Fibroblast of lung (primary cell): ENCODE results near the gene CACNA2D3. TPM values are rescaled to one million over a fixed set of nuclear protein-coding genes. Genes with fewer than 3 reads are reported as not detected.

Source experiments
- DNase-seq, 2 donors: peaks; one replicate each; pipeline versions ENCODE4 v3.0.0 to v3.0.0-alpha.2; 2010; ENCODE audit warnings: low read depth in 2 of 2
- H2AFZ ChIP-seq: 2 replicates; pipeline ENCODE4 v1.5.1; 2012; ENCODE audit warnings: low read length, control low read depth, inconsistent platforms
- H3K27ac ChIP-seq: 2 replicates; pipeline ENCODE4 v1.5.1; 2011; ENCODE audit warnings: low read length, control low read depth; ENCODE audit not compliant: insufficient read depth
- H3K27me3 ChIP-seq: 2 replicates; pipeline ENCODE4 v1.5.1; 2011; ENCODE audit warnings: mild to moderate bottlenecking, low read length; ENCODE audit not compliant: control insufficient read depth, insufficient read depth
- H3K36me3 ChIP-seq: 2 replicates; pipeline ENCODE4 v1.5.1; 2011; ENCODE audit warnings: low read length; ENCODE audit not compliant: control insufficient read depth, insufficient read depth
- H3K4me1 ChIP-seq: 2 replicates; pipeline ENCODE4 v1.5.1; 2011; ENCODE audit warnings: low read length; ENCODE audit not compliant: control insufficient read depth, insufficient read depth; ENCODE audit errors: extremely low read depth
- H3K4me2 ChIP-seq: 2 replicates; pipeline ENCODE4 v1.5.1; 2011; ENCODE audit warnings: low read length, control low read depth; ENCODE audit not compliant: insufficient read depth; ENCODE audit errors: extremely low read depth
- H3K4me3 ChIP-seq, 4 experiments: fragments of 200-600 bp in 1 of 4; sonication (generic) in 1 of 4; replicated peaks in 1 of 4; 2 replicates each; pipeline ENCODE4 v1.5.1; 2011 to 2016; ENCODE audit warnings: low read length in 4 of 4, low read depth in 3 of 4, mild to moderate bottlenecking in 3 of 4, control low read depth in 2 of 4, inconsistent platforms in 1 of 4, mixed read lengths in 1 of 4; ENCODE audit not compliant: insufficient read depth in 1 of 4; ENCODE audit errors: control extremely low read depth in 1 of 4
- H3K79me2 ChIP-seq: 2 replicates; pipeline ENCODE4 v1.5.1; 2012; ENCODE audit warnings: mild to moderate bottlenecking, low read length, inconsistent platforms; ENCODE audit not compliant: control insufficient read depth, insufficient read depth
- H3K9ac ChIP-seq: 2 replicates; pipeline ENCODE4 v1.5.1; 2011; ENCODE audit warnings: mild to moderate bottlenecking, low read length, control low read depth; ENCODE audit not compliant: insufficient read depth
- H3K9me3 ChIP-seq: 2 replicates; pipeline ENCODE4 v1.5.1; 2012; ENCODE audit warnings: low read depth, low read length; ENCODE audit not compliant: control insufficient read depth, insufficient read depth
- H4K20me1 ChIP-seq: 2 replicates; pipeline ENCODE4 v1.5.1; 2011; ENCODE audit warnings: low read length; ENCODE audit not compliant: control insufficient read depth, insufficient read depth; ENCODE audit errors: extremely low read depth
- CTCF ChIP-seq, 2 donors: IDR thresholded peaks in 1 of 2; conservative IDR thresholded peaks in 1 of 2; 1 replicate in 1 of 2; 2 replicates in 1 of 2; pipeline ENCODE4 v1.5.1; 2011 to 2012; ENCODE audit warnings: low read length in 2 of 2, control low read depth in 1 of 2, inconsistent platforms in 1 of 2, low read depth in 1 of 2, mild to moderate bottlenecking in 1 of 2
- EZH2 ChIP-seq: IDR thresholded peaks from 2 replicates; pipeline ENCODE4 v1.5.1; 2012; ENCODE audit warnings: low read length, control low read depth, mild to moderate bottlenecking; ENCODE audit errors: missing control alignments
- polyA plus RNA-seq, 2 donors: library from polyadenylated mRNA; depleted of rRNA in 1 of 2; stranded (reverse) in 1 of 2; unstranded in 1 of 2; fragments of >200 nt; gene quantifications; 2 replicates each; pipeline ENCODE4 v1.2.1, GENCODE V29; 2011 to 2012; ENCODE audit warnings: missing spikeins in 1 of 2
- total RNA-seq: library from RNA; depleted of rRNA; stranded (reverse); fragments of >200 nt; gene quantifications from 2 replicates; pipeline ENCODE4 v1.2.1, GENCODE V29; 2014

CACNA2D3 gene
- total and polyA plus RNA-seq, 2 donors (not counting 1 experiment from before 2014, with no cell fraction given), result 1.8 to 11.5 TPM

GRCh38 chr3:54257125-54257720 lies 134.9 kb downstream of the CACNA2D3 start:
- H3K27me3 ChIP-seq, result no peaks in the 10 kb centered on the region
- no peaks in the 10 kb centered on the region for H3K36me3 ChIP-seq
- H3K9ac ChIP-seq, result no peak overlapping the region
- H3K4me2 ChIP-seq, result no peak overlapping the region
- H3K79me2 ChIP-seq, result no peaks in the 10 kb centered on the region
- TF ChIP-seq CTCF (conservative IDR thresholded peaks at IDR 0.05 in 1 of 2, IDR thresholded peaks at IDR 0.05 in 1 of 2; ENCODE audit: low read depth in 1 of 2, low read length in 2 of 2), result no peak
- TF ChIP-seq EZH2, result no peak
- H3K9me3 ChIP-seq, result no peaks in the 10 kb centered on the region
- no peaks in the 10 kb centered on the region for H3K4me1 ChIP-seq
- no peak overlapping the region for H3K27ac ChIP-seq
- DNase-seq, result no peak
- H4K20me1 ChIP-seq, result no peaks in the 10 kb centered on the region
- H3K4me3 ChIP-seq, result no peak overlapping the region
- H2AFZ ChIP-seq, result no peak overlapping the region

- no peak for TF ChIP-seq CTCF (conservative IDR thresholded peaks at IDR 0.05 in 1 of 2, IDR thresholded peaks at IDR 0.05 in 1 of 2; ENCODE audit: low read depth in 1 of 2, low read length in 2 of 2)
- no peak for TF ChIP-seq EZH2
- Histone ChIP-seq H3K27me3 (no peaks in the 10 kb centered on the region), H3K9ac (no peak overlapping the region), H3K9me3 (no peaks in the 10 kb centered on the region), H3K4me2 (no peak overlapping the region), H3K79me2 (no peaks in the 10 kb centered on the region), H4K20me1 (no peaks in the 10 kb centered on the region), H3K36me3 (no peaks in the 10 kb centered on the region), H3K4me1 (no peaks in the 10 kb centered on the region), H3K4me3 (no peak overlapping the region), H3K27ac (no peak overlapping the region), H2AFZ (no peak overlapping the region)
- no peak for DNase-seq
Measured at GRCh38 chr3:54259636-54260035, 137.3 kb downstream of the CACNA2D3 start.

- no peak overlapping the region for H3K27ac ChIP-seq
- H3K27me3 ChIP-seq, result no peaks in the 10 kb centered on the region
- H3K79me2 ChIP-seq, result no peaks in the 10 kb centered on the region
- no peaks in the 10 kb centered on the region for H3K4me1 ChIP-seq
- no peak overlapping the region for H3K4me2 ChIP-seq
- DNase-seq, result no peak
- no peaks in the 10 kb centered on the region for H3K9me3 ChIP-seq
- no peak overlapping the region for H2AFZ ChIP-seq
- no peak for TF ChIP-seq EZH2
- TF ChIP-seq CTCF (conservative IDR thresholded peaks at IDR 0.05 in 1 of 2, IDR thresholded peaks at IDR 0.05 in 1 of 2; ENCODE audit: low read depth in 1 of 2, low read length in 2 of 2), result no peak
- no peaks in the 10 kb centered on the region for H3K36me3 ChIP-seq
- H3K9ac ChIP-seq, result no peak overlapping the region
- H4K20me1 ChIP-seq, result no peaks in the 10 kb centered on the region
- no peak overlapping the region for H3K4me3 ChIP-seq
Measured at GRCh38 chr3:54261141-54261540, 138.8 kb downstream of the CACNA2D3 start.
